Activated T-cell treated with anti-CD3 and anti-CD28 coated beads, Interleukin-2, amount 50 U/mL, for 24 hours (primary cell): ENCODE measurements around the gene KRTAP1-5.
"Not testable (repeated sequence)": the region's sequence is repeated elsewhere in the genome, so short reads cannot be mapped to it uniquely, and the experiment has no call there.

Experiments
- DNase-seq: peaks from one replicate; pipeline ENCODE4 v3.0.0-alpha.2; 2020
- H3K27ac Mint-ChIP-seq: 2 replicates; pipeline ENCODE4 v1.8.0; 2020; ENCODE audit warnings: mild to moderate bottlenecking, mixed read lengths
- H3K27me3 Mint-ChIP-seq: 2 replicates; pipeline ENCODE4 v1.8.0; 2020; ENCODE audit warnings: mixed read lengths
- H3K36me3 Mint-ChIP-seq: 2 replicates; pipeline ENCODE4 v1.8.0; 2020; ENCODE audit warnings: low read depth, mixed read lengths
- H3K4me1 Mint-ChIP-seq: 2 replicates; pipeline ENCODE4 v1.8.0; 2020; ENCODE audit warnings: low read depth, mixed read lengths
- H3K4me3 Mint-ChIP-seq: 2 replicates; pipeline ENCODE4 v1.8.0; 2020; ENCODE audit warnings: mild to moderate bottlenecking, moderate library complexity, mixed read lengths
- H3K9me3 Mint-ChIP-seq: 2 replicates; pipeline ENCODE4 v1.8.0; 2020; ENCODE audit warnings: mixed read lengths

KRTAP1-5 gene, protein sequence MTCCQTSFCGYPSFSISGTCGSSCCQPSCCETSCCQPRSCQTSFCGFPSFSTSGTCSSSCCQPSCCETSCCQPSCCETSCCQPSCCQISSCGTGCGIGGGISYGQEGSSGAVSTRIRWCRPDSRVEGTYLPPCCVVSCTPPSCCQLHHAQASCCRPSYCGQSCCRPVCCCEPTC

GRCh38 chr17:41026715-41027471 is at the start of gene KRTAP1-5:
KRTAP1-5 (minus strand) TSS chr17:41027208; CDS start chr17:41027155, 53 bp downstream.
- H3K4me3 Mint-ChIP-seq, result no peak within 1 kb of the TSS
- no peak within 1 kb of the TSS for H3K27ac Mint-ChIP-seq
- DNase-seq, result no peak
- H3K4me1 Mint-ChIP-seq, result no peaks in the 10 kb centered on the region
- peaks cover 53% of the 10 kb centered on the region for H3K27me3 Mint-ChIP-seq
- H3K9me3 Mint-ChIP-seq, result no peaks in the 10 kb centered on the region
- H3K36me3 Mint-ChIP-seq, result no peaks in the 10 kb centered on the region

GRCh38 chr17:41076788-41077187 is 49.8 kb upstream of the KRTAP1-5 start:
- no peak for DNase-seq
- no peaks in the 10 kb centered on the region for H3K36me3 Mint-ChIP-seq
- no peak overlapping the region for H3K27ac Mint-ChIP-seq
- H3K9me3 Mint-ChIP-seq, result no peaks in the 10 kb centered on the region
- H3K4me3 Mint-ChIP-seq, result no peak overlapping the region
- H3K4me1 Mint-ChIP-seq, result no peaks in the 10 kb centered on the region
- peaks cover 32% of the 10 kb centered on the region for H3K27me3 Mint-ChIP-seq

GRCh38 chr17:41073676-41074075 is 46.7 kb upstream of the KRTAP1-5 start:
- no peak for DNase-seq
- Mint-ChIP-seq H3K27me3 (peaks cover 25% of the 10 kb centered on the region), H3K4me3 (no peak overlapping the region), H3K27ac (no peak overlapping the region), H3K9me3 (no peaks in the 10 kb centered on the region), H3K36me3 (no peaks in the 10 kb centered on the region), H3K4me1 (no peaks in the 10 kb centered on the region)

- Mint-ChIP-seq H3K4me3 (no peak overlapping the region), H3K4me1 (no peaks in the 10 kb centered on the region), H3K27ac (no peak overlapping the region), H3K27me3 (peaks cover 15% of the 10 kb centered on the region), H3K36me3 (no peaks in the 10 kb centered on the region), H3K9me3 (no peaks in the 10 kb centered on the region)
- no peak for DNase-seq
These were observed 44.8 kb upstream of the KRTAP1-5 start for GRCh38 chr17:41071606-41072360.

DNA sequence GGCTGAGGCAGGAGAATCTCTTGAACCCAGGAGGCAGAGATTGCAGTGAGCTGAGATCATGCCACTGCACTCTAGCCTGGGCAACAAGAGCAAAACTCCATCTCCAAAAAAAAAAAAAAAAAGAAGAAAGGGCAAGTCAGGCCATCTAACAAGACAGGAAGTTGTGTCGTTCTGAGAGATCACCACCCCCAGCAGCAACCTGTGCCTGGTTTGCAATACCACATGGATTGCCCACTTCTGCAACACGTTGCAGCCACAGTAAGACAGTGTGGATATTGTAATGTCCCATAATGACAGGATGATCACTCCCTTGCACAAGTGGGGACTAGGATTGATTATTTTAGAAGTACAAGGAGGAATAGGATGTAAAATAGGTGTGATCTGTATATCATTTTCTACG is 42.0 kb upstream of the KRTAP1-5 start:
- Mint-ChIP-seq H3K4me1 (no peaks in the 10 kb centered on the region), H3K36me3 (no peaks in the 10 kb centered on the region), H3K9me3 (no peaks in the 10 kb centered on the region), H3K27me3 (no peaks in the 10 kb centered on the region), H3K27ac (no peak overlapping the region), H3K4me3 (no peak overlapping the region)
- no peak for DNase-seq

- Mint-ChIP-seq H3K4me1 (no peaks in the 10 kb centered on the region), H3K9me3 (no peaks in the 10 kb centered on the region), H3K4me3 (no peak overlapping the region), H3K36me3 (no peaks in the 10 kb centered on the region), H3K27ac (no peak overlapping the region), H3K27me3 (peaks cover 3% of the 10 kb centered on the region)
- no peak for DNase-seq
These were observed 40.3 kb upstream of the KRTAP1-5 start for GRCh38 chr17:41067281-41067680.

- Mint-ChIP-seq H3K4me3 (no peak within 1 kb of the TSS), H3K27me3 (peaks cover 5% of the 10 kb centered on the region), H3K36me3 (no peaks in the 10 kb centered on the region), H3K9me3 (no peaks in the 10 kb centered on the region), H3K27ac (no peak within 1 kb of the TSS), H3K4me1 (no peaks in the 10 kb centered on the region)
- DNase-seq, result no peak
These were observed 39.0 kb upstream of the KRTAP1-5 start, which contains the start of gene KRTAP2-4 for GRCh38 chr17:41065829-41066624. KRTAP2-4 (minus strand) TSS chr17:41065879; CDS start chr17:41065845, 34 bp downstream.

- H3K4me3 Mint-ChIP-seq, H3K4me1 Mint-ChIP-seq, H3K27ac Mint-ChIP-seq, H3K36me3 Mint-ChIP-seq, H3K9me3 Mint-ChIP-seq, DNase-seq: not testable (repeated sequence)
- peaks cover 14% of the 10 kb centered on the region for H3K27me3 Mint-ChIP-seq
These were observed 38.1 kb upstream of the KRTAP1-5 start for GRCh38 chr17:41065016-41065689.

DNA sequence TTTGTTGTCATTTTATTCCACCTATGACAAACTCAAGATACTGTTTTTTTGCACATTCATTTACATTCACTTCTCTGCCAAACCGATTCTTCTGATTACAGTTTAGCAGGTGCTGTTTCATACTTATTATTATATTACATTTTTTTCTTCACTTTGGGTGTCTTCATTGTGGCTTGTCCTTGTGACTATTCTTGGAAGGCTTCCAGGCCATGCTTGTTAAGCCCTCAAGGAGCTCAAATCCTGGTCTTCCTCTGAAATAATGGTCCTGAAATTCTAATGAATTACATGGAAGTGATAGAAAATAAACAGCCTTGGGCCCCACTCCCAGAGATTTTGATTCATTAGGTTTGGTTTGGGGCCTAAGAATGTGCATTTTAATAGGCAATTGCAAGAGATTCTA is 37.3 kb upstream of the KRTAP1-5 start:
- Mint-ChIP-seq H3K36me3 (no peaks in the 10 kb centered on the region), H3K27me3 (peaks cover 20% of the 10 kb centered on the region)

DNA sequence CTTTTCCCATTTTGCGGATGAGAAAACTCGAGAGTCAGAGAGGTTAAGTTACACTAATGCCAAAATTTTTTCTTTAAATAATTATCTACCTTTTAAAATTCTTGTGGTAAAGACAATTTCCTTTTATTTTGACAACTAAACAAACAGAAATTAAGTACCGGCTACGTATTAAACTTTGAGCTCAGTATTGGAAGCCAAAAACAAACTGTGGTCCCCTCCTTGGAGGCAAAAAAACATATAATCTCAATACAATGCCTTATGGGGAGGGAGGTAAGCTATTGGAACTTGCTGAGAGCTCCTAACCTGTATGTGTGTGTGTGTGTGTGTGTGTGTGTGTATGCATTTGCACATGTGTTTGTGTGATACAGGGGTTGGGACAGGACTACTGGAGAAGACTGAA is 36.4 kb upstream of the KRTAP1-5 start:
- Mint-ChIP-seq H3K4me1 (no peaks in the 10 kb centered on the region), H3K36me3 (no peaks in the 10 kb centered on the region), H3K9me3 (no peaks in the 10 kb centered on the region), H3K27me3 (peaks cover 27% of the 10 kb centered on the region), H3K27ac (no peak overlapping the region), H3K4me3 (no peak overlapping the region)
- DNase-seq, result no peak

More for the DNA sequence above, 37.3 kb upstream of the KRTAP1-5 start:
- Mint-ChIP-seq H3K9me3 (no peaks in the 10 kb centered on the region), H3K27ac (no peak overlapping the region), H3K4me3 (no peak overlapping the region), H3K4me1 (no peaks in the 10 kb centered on the region)
- DNase-seq, result no peak

GRCh38 chr17:41061964-41062363 is 35.0 kb upstream of the KRTAP1-5 start:
- Mint-ChIP-seq H3K27ac (no peak overlapping the region), H3K36me3 (no peaks in the 10 kb centered on the region), H3K9me3 (no peaks in the 10 kb centered on the region), H3K4me1 (no peaks in the 10 kb centered on the region), H3K4me3 (no peak overlapping the region), H3K27me3 (peaks cover 36% of the 10 kb centered on the region)
- DNase-seq, result no peak

GRCh38 chr17:41060052-41060604 is 33.1 kb upstream of the KRTAP1-5 start, which contains the start of gene KRTAP2-3:
KRTAP2-3 (minus strand) TSS chr17:41060114; CDS start chr17:41060050, 64 bp downstream.
- Mint-ChIP-seq H3K36me3 (no peaks in the 10 kb centered on the region), H3K27ac (no peak within 1 kb of the TSS), H3K4me1 (no peaks in the 10 kb centered on the region), H3K9me3 (no peaks in the 10 kb centered on the region), H3K27me3 (peaks cover 50% of the 10 kb centered on the region), H3K4me3 (no peak within 1 kb of the TSS)
- DNase-seq, result no peak

DNA sequence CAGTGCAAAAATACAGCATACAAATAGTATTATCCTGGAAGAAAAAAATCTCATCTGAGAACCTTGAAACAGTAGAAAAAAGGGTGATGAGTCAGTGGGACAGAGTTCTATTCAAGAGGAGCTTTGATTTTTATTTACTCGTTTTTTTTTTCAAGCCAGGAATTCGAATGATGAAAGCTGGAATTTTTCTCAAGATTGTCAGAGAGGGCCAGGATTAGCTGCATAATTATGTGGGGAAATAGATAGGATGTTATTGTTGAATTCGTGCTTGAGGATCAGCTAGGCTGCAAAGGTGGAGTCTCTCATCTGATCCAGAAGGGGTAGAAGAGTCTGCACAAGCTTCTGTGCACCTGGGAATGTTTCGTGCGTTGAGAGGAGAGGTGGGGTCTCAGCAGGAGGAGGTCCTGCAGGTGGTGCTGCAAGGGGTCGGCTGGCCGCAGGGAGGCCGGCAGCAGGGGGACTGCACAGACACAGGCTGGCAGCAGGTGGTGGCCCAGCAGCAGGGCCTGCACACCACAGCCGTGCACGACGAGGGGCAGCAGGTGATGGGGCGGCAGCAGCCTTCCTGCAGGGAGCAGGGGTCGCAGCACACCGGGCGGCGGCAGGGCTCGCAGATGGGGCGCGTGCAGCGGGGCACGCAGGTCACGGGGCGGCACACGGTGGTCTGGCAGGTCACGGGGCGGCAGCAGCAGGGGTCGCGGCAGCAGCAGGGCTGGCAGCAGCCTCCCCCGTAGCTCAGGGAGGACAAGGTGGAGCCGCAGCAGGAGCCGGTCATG is 32.5 kb upstream of the KRTAP1-5 start:
- H3K4me1 Mint-ChIP-seq, DNase-seq, H3K36me3 Mint-ChIP-seq, H3K27ac Mint-ChIP-seq, H3K9me3 Mint-ChIP-seq, H3K4me3 Mint-ChIP-seq: not testable (repeated sequence)
- H3K27me3 Mint-ChIP-seq, result peaks cover 51% of the 10 kb centered on the region
